ENCODE measurements around the gene TBC1D12.

DNA sequence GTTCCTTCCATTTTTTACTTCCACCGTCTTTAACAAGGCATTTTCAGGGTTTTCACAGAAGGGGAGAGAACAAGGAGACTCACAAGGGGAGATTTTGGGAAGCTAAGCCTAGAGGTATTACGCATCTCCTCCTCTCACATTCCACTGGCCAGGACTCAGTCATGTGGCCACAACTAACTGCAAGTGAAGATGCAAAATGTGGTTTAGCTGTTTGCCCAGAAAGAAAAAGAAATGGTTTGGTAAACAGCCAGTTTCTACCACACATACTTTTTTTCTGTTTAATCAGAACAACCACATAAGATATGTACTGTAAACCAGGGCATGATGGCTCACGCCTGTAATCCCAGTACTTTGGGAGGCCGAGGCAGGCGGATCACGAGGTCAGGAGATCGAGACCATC is 121.8 kb downstream of the TBC1D12 start:
- TF ChIP-seq, protein P1, sequence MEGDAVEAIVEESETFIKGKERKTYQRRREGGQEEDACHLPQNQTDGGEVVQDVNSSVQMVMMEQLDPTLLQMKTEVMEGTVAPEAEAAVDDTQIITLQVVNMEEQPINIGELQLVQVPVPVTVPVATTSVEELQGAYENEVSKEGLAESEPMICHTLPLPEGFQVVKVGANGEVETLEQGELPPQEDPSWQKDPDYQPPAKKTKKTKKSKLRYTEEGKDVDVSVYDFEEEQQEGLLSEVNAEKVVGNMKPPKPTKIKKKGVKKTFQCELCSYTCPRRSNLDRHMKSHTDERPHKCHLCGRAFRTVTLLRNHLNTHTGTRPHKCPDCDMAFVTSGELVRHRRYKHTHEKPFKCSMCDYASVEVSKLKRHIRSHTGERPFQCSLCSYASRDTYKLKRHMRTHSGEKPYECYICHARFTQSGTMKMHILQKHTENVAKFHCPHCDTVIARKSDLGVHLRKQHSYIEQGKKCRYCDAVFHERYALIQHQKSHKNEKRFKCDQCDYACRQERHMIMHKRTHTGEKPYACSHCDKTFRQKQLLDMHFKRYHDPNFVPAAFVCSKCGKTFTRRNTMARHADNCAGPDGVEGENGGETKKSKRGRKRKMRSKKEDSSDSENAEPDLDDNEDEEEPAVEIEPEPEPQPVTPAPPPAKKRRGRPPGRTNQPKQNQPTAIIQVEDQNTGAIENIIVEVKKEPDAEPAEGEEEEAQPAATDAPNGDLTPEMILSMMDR (IDR thresholded peaks at IDR 0.05): no peak
- TF ChIP-seq POLR2A (IDR thresholded peaks at IDR 0.05): no peak
